AG04449 (cell line): ENCODE results near the gene SMARCA2.

ENCODE experiments used
- CTCF ChIA-PET: fragments of 350-600 bp; formaldehyde crosslinking; extraction: SDS; loops from one replicate; lab custom pipeline; 2021; ENCODE audit warnings: antibody characterized with exemption; lab: Yijun Ruan, JAX
- POLR2A ChIA-PET: fragments of 400-600, 350-600 bp; formaldehyde crosslinking; extraction: SDS; loops from one replicate; lab custom pipeline; 2020; ENCODE audit warnings: antibody characterized with exemption, inconsistent platforms; lab: Yijun Ruan, JAX
- DNase-seq: peaks from one replicate; pipeline ENCODE4 v3.0.0-alpha.2; 2010; ENCODE audit warnings: low read depth, low spot score
- H3K4me3 ChIP-seq: 2 replicates; pipeline ENCODE4 v1.5.1; 2011; ENCODE audit warnings: low read depth, mild to moderate bottlenecking, control low read depth, low read length
- TF ChIP-seq, protein P1 (sequence below): IDR thresholded peaks from one replicate; pipeline ENCODE4 v1.5.1; 2011; ENCODE audit warnings: mild to moderate bottlenecking, moderate library complexity, low read length, control low read depth, inconsistent platforms; ENCODE audit not compliant: insufficient read depth; ENCODE audit errors: missing control alignments

SMARCA2 gene

DNA sequence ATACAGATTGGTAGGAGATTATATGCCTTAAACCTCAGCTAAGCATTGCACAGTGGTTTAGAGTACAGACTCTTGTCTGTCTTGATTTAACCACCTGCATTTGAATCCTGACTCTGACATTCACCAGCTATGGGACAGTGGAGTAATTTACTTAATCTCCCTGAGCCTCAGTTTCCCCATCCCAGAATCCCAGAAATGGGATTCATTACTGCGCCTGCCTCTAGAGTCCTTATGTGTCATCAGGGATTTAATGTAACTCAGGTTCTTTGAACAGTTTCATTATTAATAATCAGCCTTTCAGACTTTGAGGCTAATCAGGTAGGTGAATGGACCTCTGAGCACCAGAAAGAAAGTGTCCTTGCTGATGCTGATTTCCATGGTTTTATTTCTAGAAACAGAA lies 149.1 kb downstream of the SMARCA2 start:
- no peak for DNase-seq
- TF ChIP-seq, protein P1, sequence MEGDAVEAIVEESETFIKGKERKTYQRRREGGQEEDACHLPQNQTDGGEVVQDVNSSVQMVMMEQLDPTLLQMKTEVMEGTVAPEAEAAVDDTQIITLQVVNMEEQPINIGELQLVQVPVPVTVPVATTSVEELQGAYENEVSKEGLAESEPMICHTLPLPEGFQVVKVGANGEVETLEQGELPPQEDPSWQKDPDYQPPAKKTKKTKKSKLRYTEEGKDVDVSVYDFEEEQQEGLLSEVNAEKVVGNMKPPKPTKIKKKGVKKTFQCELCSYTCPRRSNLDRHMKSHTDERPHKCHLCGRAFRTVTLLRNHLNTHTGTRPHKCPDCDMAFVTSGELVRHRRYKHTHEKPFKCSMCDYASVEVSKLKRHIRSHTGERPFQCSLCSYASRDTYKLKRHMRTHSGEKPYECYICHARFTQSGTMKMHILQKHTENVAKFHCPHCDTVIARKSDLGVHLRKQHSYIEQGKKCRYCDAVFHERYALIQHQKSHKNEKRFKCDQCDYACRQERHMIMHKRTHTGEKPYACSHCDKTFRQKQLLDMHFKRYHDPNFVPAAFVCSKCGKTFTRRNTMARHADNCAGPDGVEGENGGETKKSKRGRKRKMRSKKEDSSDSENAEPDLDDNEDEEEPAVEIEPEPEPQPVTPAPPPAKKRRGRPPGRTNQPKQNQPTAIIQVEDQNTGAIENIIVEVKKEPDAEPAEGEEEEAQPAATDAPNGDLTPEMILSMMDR, result no peak
- ChIA-PET POLR2A (no interaction called here), CTCF (no interaction called here)
- H3K4me3 ChIP-seq, result no peak overlapping the region

DNA sequence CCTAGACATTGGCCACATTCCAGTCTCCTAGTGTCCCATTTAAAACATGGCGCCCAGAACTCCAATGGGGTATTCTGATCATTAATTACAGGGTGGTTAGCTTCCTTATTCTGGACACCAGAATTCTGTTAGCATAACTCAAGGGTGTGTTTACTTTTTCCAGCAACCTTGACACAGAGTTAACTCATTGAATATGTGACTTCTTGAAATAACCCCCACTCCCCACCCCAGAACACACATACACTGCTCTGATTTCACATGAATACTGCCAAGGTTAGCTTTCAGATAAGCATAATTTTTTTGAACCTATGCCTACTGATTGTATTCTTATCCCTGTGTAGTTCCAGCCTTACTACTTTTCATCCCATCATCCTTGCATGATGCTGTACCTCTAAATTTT lies 151.1 kb downstream of the SMARCA2 start:
- POLR2A ChIA-PET, result no interaction called here
- no peak overlapping the region for H3K4me3 ChIP-seq
- DNase-seq, result no peak
- CTCF ChIA-PET, result interaction anchor here (0.6 to 1.3 kb wide), 3 partner anchors 10 to 235 kb away, joined by 3 read pairs; no protein-coding TSS in a partner anchor
- TF ChIP-seq, protein P1, result no peak

DNA sequence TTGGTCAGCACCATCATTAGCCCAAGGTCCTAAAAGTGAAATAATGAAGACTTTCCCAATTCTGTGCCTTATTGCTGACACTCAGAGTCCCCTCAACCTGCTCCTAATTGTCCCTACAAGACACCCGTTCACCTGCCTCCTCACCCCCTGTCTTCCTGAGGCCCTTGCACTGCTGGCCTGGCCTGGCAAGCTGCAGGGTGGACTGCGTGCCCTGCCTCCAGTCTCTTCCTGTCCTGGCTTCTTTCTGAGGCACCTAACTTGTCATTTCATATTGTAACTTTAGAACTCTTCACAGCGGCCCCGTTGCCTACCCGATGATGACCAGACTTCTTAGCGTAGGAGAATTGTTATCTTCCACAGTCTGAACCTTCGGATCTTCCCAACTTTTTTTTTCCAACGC lies 153.9 kb downstream of the SMARCA2 start:
- no peak for DNase-seq
- no peak overlapping the region for H3K4me3 ChIP-seq
- ChIA-PET CTCF (interaction anchor here (1.3 to 1.4 kb wide), 2 partner anchors 8 to 37 kb away, joined by 3 read pairs; no protein-coding TSS in a partner anchor), POLR2A (no interaction called here)
- TF ChIP-seq, protein P1, result no peak

DNA sequence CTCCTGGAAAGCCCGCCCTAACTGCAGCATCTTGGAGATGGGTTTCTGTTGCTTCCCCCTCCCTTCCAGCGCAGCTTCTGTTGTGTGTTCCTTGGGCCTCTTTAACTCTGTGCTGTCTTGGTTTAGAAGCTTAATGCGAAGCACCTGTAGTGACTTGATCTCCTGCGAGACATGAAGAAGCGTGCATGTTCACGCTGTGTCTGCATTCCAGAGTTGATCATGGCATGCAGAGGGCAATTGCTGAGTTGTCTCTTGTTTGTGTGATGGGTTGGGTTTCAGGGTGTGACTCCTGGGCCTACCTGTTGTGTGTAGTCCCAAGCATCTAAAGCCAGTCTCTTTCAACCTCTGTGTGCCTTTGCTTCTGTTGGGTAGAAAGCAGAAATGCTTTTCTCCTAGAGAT lies 155.6 kb downstream of the SMARCA2 start:
- H3K4me3 ChIP-seq, result no peak overlapping the region
- TF ChIP-seq, protein P1, result no peak
- no peak for DNase-seq
- POLR2A ChIA-PET, result no interaction called here
- CTCF ChIA-PET, result no interaction called here

DNA sequence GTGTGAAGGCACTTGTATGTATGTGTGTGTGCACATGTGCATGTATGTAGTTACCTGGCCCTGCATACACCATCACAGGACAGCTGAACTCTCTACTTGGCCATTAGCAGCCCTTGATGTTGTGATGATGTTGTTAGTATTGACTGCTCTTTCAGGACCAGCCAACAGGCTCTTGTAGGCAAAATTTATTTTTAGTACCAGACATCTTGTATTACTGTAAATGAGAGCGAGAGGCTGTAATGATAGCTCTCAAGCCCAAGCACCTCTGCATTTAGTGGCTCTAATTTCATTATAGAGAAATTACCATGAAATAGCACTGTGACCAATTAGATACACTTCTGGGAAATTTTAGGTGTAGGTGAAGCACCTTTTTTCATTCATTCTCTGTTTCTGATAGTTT lies 158.0 kb downstream of the SMARCA2 start:
- no peak overlapping the region for H3K4me3 ChIP-seq
- DNase-seq, result no peak
- ChIA-PET CTCF (no interaction called here), POLR2A (no interaction called here)
- TF ChIP-seq, protein P1, result no peak

DNA sequence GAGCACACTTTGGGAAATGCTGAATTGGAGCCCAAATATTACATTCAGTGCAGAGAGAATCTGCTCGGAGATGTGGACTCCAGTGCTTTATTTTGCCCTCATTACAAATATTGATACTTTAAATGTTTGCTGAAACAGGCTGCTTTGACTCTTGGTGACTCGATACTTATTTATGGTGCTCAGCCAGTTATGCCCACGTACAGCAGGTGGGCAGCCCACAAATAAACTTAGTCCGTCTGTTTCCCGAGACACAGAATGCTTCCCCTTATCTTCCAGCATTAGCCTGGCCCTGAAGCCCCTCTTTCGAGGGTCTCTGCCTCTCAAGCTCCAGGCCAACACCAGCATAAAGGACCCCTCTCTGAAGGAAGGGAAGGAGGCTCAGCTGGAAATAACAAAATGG lies 158.7 kb downstream of the SMARCA2 start:
- no peak overlapping the region for H3K4me3 ChIP-seq
- ChIA-PET POLR2A (no interaction called here), CTCF (interaction anchor here (1.0 kb wide), 1 partner anchor 554 kb away, joined by 3 read pairs; no protein-coding TSS in a partner anchor)
- no peak for DNase-seq
- TF ChIP-seq, protein P1, result no peak
